Measurements from ENCODE around the gene LAMB1.

DNA sequence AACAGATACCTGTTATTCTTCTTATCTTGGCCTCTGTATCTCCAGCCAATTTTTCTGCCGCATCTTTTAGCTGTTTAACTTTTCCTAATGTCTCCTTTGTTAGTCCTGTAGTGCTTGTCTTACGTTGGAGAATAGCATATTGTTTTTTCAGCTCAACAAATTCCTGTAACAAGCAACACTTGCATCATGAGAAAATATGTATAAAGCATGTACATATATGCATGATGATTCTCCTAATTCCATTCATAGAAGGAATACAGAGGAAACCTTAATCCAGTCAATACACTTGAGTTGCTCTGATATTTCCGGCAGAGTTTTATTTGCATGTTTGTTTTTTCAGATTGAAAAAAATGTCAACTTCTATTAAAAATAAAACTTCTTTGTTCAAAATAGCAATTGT, 26.1 kb upstream of the LAMB1 start:
- TF ChIP-seq CTCF (conservative IDR thresholded peaks at IDR 0.05 in 1 of 2, IDR thresholded peaks at IDR 0.05 in 1 of 2; ENCODE audit: extremely low read depth in 1 of 2, insufficient read depth in 1 of 2, low read depth in 1 of 2, low read length in 2 of 2) (no peak), EZH2 (IDR thresholded peaks at IDR 0.05; ENCODE audit: borderline replicate concordance, low read length) (no peak)
